ENCODE data around the gene PXMP2. TPM values are rescaled to one million over a fixed set of nuclear protein-coding genes. Genes with fewer than 3 reads are reported as not detected.

The PXMP2 gene
- total RNA-seq, 1 donor from 2014 or later = 9.0 TPM

GRCh38 chr12:132698341-132698740, 11.0 kb downstream of the PXMP2 start:
- no peak overlapping the region for H3K27ac Mint-ChIP-seq (ENCODE audit: unreplicated experiment)
- no peak for DNase-seq (ENCODE audit: low read depth)
- Histone ChIP-seq H3K9me3 (ENCODE audit: insufficient read depth, low read depth, low read length) (no peaks in the 10 kb centered on the region), H2AFZ (ENCODE audit: low read depth, low read length) (no peak overlapping the region), H3K79me2 (ENCODE audit: insufficient read depth, low read length) (no peaks in the 10 kb centered on the region), H3K27ac (ENCODE audit: low read depth, low read length) (no peak overlapping the region), H3K4me3 (ENCODE audit: insufficient read depth, low read depth, low read length) (no peak overlapping the region), H3K4me1 (ENCODE audit: insufficient read depth, low read length) (no peaks in the 10 kb centered on the region), H3K4me2 (ENCODE audit: low read length) (no peak overlapping the region), H4K20me1 (ENCODE audit: insufficient read depth, low read length) (peaks cover 11% of the 10 kb centered on the region), H3K27me3 (ENCODE audit: insufficient read depth, low read length) (no peaks in the 10 kb centered on the region), H3K36me3 (ENCODE audit: insufficient read depth, low read length) (peaks cover 2% of the 10 kb centered on the region), H3K9ac (ENCODE audit: low read length) (no peak overlapping the region)
- TF ChIP-seq EZH2 (IDR thresholded peaks at IDR 0.05; ENCODE audit: insufficient read depth, low read length) = no peak
- no peak for TF ChIP-seq CTCF (IDR thresholded peaks at IDR 0.05; ENCODE audit: insufficient read depth, low read depth, low read length)
- no peaks in the 10 kb centered on the region for H3K27me3 Mint-ChIP-seq (ENCODE audit: low read depth, unreplicated experiment)
- FAIRE-seq = no peak
- peaks cover 16% of the 10 kb centered on the region for H3K4me1 Mint-ChIP-seq (ENCODE audit: low read depth, unreplicated experiment)
- H3K4me3 Mint-ChIP-seq (ENCODE audit: unreplicated experiment) = no peak overlapping the region
- H3K9me3 Mint-ChIP-seq (ENCODE audit: unreplicated experiment) = no peaks in the 10 kb centered on the region
- H3K36me3 Mint-ChIP-seq (ENCODE audit: low read depth, unreplicated experiment) = no peaks in the 10 kb centered on the region

GRCh38 chr12:132700212-132700822, 12.9 kb downstream of the PXMP2 start:
- Histone ChIP-seq H3K4me1 (ENCODE audit: insufficient read depth, low read length) (no peaks in the 10 kb centered on the region), H3K27me3 (ENCODE audit: insufficient read depth, low read length) (no peaks in the 10 kb centered on the region), H2AFZ (ENCODE audit: low read depth, low read length) (no peak overlapping the region), H3K79me2 (ENCODE audit: insufficient read depth, low read length) (no peaks in the 10 kb centered on the region), H3K9ac (ENCODE audit: low read length) (no peak overlapping the region), H3K36me3 (ENCODE audit: insufficient read depth, low read length) (peaks cover 2% of the 10 kb centered on the region), H4K20me1 (ENCODE audit: insufficient read depth, low read length) (peaks cover 11% of the 10 kb centered on the region), H3K4me3 (ENCODE audit: insufficient read depth, low read depth, low read length) (no peak overlapping the region), H3K9me3 (ENCODE audit: insufficient read depth, low read depth, low read length) (no peaks in the 10 kb centered on the region), H3K4me2 (ENCODE audit: low read length) (peak overlapping the region; percentile 4), H3K27ac (ENCODE audit: low read depth, low read length) (no peak overlapping the region)
- Mint-ChIP-seq H3K27me3 (ENCODE audit: low read depth, unreplicated experiment) (no peaks in the 10 kb centered on the region), H3K27ac (ENCODE audit: unreplicated experiment) (no peak overlapping the region), H3K4me1 (ENCODE audit: low read depth, unreplicated experiment) (peaks cover 20% of the 10 kb centered on the region), H3K36me3 (ENCODE audit: low read depth, unreplicated experiment) (peaks cover 6% of the 10 kb centered on the region), H3K4me3 (ENCODE audit: unreplicated experiment) (no peak overlapping the region), H3K9me3 (ENCODE audit: unreplicated experiment) (no peaks in the 10 kb centered on the region)
- FAIRE-seq (no peak), DNase-seq (ENCODE audit: low read depth) (peak; percentile 31)
- no peak for TF ChIP-seq EZH2 (IDR thresholded peaks at IDR 0.05; ENCODE audit: insufficient read depth, low read length)
- TF ChIP-seq CTCF (IDR thresholded peaks at IDR 0.05; ENCODE audit: insufficient read depth, low read depth, low read length) = no peak

GRCh38 chr12:132702640-132703039, 15.3 kb downstream of the PXMP2 start:
- Histone ChIP-seq H4K20me1 (ENCODE audit: insufficient read depth, low read length) (peaks cover 11% of the 10 kb centered on the region), H3K4me2 (ENCODE audit: low read length) (no peak overlapping the region), H2AFZ (ENCODE audit: low read depth, low read length) (no peak overlapping the region), H3K4me3 (ENCODE audit: insufficient read depth, low read depth, low read length) (no peak overlapping the region), H3K36me3 (ENCODE audit: insufficient read depth, low read length) (peaks cover under 1% of the 10 kb centered on the region), H3K9ac (ENCODE audit: low read length) (no peak overlapping the region), H3K4me1 (ENCODE audit: insufficient read depth, low read length) (no peaks in the 10 kb centered on the region), H3K27ac (ENCODE audit: low read depth, low read length) (no peak overlapping the region), H3K79me2 (ENCODE audit: insufficient read depth, low read length) (no peaks in the 10 kb centered on the region), H3K9me3 (ENCODE audit: insufficient read depth, low read depth, low read length) (no peaks in the 10 kb centered on the region), H3K27me3 (ENCODE audit: insufficient read depth, low read length) (no peaks in the 10 kb centered on the region)
- Mint-ChIP-seq H3K9me3 (ENCODE audit: unreplicated experiment) (no peaks in the 10 kb centered on the region), H3K27ac (ENCODE audit: unreplicated experiment) (no peak overlapping the region), H3K36me3 (ENCODE audit: low read depth, unreplicated experiment) (peaks cover 6% of the 10 kb centered on the region), H3K4me3 (ENCODE audit: unreplicated experiment) (no peak overlapping the region), H3K4me1 (ENCODE audit: low read depth, unreplicated experiment) (peaks cover 17% of the 10 kb centered on the region), H3K27me3 (ENCODE audit: low read depth, unreplicated experiment) (no peaks in the 10 kb centered on the region)
- no peak for TF ChIP-seq CTCF (IDR thresholded peaks at IDR 0.05; ENCODE audit: insufficient read depth, low read depth, low read length)
- TF ChIP-seq EZH2 (IDR thresholded peaks at IDR 0.05; ENCODE audit: insufficient read depth, low read length) = no peak
- FAIRE-seq (no peak), DNase-seq (ENCODE audit: low read depth) (no peak)

Measured in astrocyte (in vitro differentiated cells and primary cell).